GM12892 (cell line): ENCODE data around the gene INPP5K.

ENCODE experiments used
- DNase-seq: peaks from one replicate; pipeline ENCODE4 v3.0.0; 2011; ENCODE audit not compliant: insufficient read length
- FAIRE-seq: peaks from 2 replicates; lab custom pipeline; 2011; peaks lifted over from hg19 to GRCh38; lab: Jason Lieb, UNC
- POLR2A ChIP-seq: IDR thresholded peaks from 2 replicates; pipeline ENCODE4 v1.6.1; 2011; ENCODE audit warnings: low read depth, low read length, control low read depth
- POLR2AphosphoS5 ChIP-seq: IDR thresholded peaks from 2 replicates; pipeline ENCODE4 v1.6.1; 2011; ENCODE audit warnings: low read depth, low read length, control low read depth
- TAF1 ChIP-seq: IDR thresholded peaks from 2 replicates; pipeline ENCODE4 v1.6.1; 2011; ENCODE audit warnings: low read depth, mild to moderate bottlenecking, control low read depth, low read length, borderline replicate concordance

Gene INPP5K

DNA sequence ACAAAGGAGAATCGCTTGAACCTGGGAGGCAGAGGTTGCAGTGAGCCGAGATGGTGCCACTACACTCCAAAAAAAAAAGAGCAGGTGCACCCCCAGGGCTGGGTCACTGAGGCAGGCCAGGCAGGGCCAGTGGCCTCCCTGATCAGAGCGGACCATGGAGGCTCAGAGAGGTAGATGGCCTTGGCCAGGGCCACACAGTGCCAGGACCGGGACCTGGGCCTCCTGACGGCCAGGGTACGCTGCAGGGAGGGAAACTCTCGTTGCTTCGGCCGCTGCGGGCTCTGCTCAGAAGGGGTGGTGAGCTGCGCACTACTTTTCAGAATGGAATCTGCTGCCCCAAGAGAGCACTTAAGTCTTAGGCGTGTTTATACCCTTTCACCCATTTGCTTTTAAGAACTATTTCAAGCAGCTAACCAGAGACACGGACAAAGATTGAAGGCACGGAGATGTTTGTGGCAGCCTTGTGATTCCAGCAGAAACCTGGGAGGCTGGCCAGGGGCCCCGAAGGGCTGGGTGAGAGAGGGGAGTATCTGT is 41.0 kb downstream of the INPP5K start:
- TF ChIP-seq POLR2AphosphoS5, result no peak
- TF ChIP-seq POLR2A, result no peak
- TF ChIP-seq TAF1, result no peak
- FAIRE-seq (peak; percentile 27), DNase-seq (no peak)

DNA sequence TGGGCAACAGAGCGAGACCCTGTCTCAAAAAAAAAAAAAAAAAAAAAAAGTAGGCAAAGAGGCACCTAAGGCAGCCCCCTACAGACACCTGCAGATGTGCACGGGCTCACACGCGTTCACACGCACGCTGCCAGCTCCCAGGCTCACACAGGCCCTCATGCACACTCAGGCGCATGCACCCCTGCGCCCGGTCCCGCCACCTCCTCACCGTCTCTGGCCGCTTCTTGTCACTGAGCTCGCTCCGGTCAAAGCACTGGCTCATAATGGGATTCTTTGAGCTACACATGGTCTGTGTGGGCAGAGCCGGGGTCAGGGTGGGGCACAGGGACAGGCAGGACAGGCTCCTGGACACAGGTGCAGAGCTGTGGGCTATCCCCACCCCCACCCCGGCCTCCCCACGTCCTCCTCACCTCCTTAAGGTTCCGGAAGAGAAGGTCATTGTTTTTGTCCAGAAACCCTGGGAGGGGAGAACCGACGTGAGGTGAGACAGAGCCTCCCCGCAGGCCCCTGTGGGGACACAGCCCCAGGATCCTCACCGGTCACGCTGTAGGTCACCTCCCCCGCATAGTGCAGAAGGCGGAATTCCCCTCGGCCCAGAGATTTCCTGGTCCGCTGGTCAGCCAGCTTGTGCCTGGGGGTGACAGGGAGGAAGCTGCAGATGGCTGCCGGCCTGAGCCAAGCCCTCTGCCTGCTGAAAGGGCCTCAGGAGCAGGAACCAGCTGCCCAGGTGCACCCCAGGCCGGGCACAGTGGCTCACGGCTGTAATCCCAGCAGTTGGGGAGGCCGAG is 41.8 kb downstream of the INPP5K start:
- TF ChIP-seq POLR2A (peak; percentile 62; the same call in 1 of the 2 replicates), TAF1 (no peak), POLR2AphosphoS5 (peak; percentile 69; the same call in 1 of the 2 replicates)
- FAIRE-seq (peak; percentile 98), DNase-seq (peak; percentile 84)

DNA sequence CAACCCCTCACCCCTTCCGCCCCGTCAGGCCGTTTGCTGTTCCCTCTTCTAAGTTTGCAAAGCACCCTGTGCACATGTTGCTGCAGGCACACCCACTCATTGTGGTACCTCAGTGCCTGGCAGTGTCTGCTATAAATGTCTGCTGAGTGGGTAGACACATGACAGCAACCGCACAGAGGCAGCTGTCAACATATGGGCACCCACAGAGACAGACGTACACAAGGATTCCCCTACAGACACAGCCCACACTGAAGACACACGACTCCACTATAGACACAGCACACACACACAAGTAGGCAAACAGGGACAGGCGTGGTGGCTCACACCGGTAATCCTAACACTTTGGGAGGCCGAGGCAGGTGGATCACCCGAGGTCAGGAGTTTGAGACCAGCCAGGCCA is 42.6 kb downstream of the INPP5K start:
- FAIRE-seq, result peak; percentile 88
- DNase-seq, result no peak
- TF ChIP-seq POLR2A (no peak), TAF1 (no peak), POLR2AphosphoS5 (no peak)

DNA sequence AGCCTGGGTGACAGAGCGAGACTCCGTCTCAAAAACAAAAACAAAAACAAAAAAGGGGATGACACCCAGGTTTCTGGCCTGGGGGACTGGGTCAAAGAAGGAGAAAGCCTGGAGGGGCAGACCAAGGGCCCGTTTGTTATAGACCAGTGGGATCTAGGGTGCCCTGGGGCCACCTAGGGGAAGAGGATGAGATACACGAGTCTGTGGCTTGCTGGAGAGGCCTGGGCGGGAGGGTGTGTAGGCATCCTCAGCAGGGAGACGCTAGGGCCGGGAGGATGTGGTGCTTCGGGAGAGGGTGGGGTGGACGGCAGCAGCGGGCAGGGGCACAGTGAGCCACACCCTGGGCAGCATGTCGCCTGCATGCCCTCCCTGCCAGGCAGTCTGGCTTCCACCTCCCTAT is 43.2 kb downstream of the INPP5K start:
- no peak for FAIRE-seq
- TF ChIP-seq POLR2AphosphoS5 (no peak), POLR2A (no peak), TAF1 (no peak)
- no peak for DNase-seq

DNA sequence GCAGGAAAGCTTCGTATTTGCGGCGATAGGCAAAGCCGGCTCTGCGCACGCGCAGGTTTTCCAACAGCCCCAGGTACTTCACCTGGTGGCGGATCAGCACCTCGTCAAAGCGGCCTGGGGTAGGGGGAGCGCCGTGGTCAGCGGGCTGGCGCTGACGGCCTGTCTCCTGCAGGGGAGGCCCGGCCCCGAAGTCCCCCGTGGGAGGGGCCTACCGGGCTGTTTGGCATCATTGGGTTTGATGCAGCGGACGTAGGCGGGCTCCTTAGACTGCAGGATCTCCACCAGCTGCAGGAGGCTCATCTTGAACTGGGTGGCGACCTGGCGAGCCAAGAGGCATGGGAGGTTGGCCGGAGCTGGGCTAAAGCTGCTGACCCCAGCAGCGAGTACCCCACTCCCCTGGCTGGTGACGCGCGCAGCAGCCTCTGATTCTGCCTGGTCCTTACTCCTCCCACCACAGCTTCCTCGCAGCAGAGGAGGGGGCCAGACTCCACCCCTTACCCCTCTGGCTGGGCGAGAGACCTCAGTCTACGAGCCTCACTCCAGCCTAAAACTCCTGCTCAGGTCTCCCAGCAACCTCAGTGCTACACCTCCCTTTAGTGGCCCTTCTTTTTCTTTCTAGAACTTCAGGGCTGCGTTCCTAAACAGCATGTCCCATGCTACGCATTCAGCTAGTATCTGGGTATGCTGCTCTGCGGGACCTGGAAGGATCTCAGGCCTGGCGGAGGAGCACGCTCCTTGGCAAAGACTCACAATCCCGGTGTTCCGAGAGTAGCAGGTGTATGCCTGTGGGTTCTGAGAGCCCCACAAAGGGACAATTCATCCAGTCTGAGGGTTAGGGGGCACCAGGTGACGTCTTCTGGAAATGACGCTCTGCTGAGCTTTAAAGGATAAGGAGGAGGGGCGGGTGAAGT is 44.2 kb downstream of the INPP5K start:
- no peak for TF ChIP-seq POLR2AphosphoS5
- no peak for TF ChIP-seq POLR2A
- TF ChIP-seq TAF1, result no peak
- FAIRE-seq, result no peak
- DNase-seq, result no peak

DNA sequence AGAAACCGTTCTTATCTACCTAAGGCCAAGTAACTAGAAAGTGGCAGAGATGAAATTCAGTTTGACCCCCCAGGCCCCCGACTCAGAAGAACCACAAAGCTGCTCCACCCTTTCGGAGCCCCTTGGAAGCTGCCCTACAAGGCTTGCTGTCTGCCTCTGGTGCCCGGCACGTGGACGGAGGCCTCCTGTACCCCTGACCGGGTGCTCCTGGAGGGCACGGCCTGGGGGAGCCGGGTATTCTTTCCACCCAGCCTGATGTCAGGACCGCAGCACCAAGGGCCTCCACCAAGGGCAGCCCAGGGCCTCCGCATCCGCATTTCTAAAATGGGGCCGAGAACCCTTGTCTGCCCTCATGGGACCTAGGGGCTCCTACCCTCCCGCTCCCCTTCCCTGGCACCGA is 44.9 kb downstream of the INPP5K start:
- DNase-seq (no peak), FAIRE-seq (no peak)
- no peak for TF ChIP-seq TAF1
- TF ChIP-seq POLR2AphosphoS5, result no peak
- TF ChIP-seq POLR2A, result no peak

DNA sequence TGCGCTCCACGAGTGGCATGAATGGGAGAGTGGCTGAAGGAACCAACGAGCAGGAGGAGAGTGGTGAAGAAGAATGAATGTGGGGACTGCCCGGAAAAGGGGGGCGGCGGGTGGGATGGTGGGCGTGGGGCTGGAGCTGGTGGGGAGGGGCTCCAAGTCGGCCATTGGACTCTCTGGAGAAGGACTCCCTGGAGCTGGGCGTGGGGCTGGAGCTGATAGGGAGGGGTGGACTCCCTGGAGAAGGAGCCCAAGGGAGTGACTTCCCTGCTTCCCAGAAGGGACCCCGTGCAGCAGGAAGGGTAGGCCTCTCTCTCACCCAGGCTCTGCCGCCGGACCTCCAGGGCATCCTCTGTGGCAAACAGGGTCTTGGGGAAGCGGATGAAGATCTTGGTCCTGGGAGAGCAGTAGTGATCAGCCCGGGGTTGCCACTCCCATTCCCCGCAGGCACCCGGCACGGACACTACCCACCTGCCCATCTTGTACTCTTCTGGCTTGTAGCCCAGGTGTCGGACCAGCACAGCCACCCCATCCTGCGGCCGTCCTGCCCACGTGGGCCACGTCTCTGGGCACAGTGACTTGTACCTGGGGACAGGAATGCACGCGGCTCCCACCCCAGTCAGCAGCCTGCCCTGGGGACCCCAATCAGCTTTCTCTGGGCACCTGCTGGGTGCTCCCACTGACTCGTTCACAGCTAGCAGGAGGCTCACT is 45.5 kb downstream of the INPP5K start:
- DNase-seq (no peak), FAIRE-seq (no peak)
- TF ChIP-seq TAF1, result no peak
- no peak for TF ChIP-seq POLR2A
- TF ChIP-seq POLR2AphosphoS5, result no peak

DNA sequence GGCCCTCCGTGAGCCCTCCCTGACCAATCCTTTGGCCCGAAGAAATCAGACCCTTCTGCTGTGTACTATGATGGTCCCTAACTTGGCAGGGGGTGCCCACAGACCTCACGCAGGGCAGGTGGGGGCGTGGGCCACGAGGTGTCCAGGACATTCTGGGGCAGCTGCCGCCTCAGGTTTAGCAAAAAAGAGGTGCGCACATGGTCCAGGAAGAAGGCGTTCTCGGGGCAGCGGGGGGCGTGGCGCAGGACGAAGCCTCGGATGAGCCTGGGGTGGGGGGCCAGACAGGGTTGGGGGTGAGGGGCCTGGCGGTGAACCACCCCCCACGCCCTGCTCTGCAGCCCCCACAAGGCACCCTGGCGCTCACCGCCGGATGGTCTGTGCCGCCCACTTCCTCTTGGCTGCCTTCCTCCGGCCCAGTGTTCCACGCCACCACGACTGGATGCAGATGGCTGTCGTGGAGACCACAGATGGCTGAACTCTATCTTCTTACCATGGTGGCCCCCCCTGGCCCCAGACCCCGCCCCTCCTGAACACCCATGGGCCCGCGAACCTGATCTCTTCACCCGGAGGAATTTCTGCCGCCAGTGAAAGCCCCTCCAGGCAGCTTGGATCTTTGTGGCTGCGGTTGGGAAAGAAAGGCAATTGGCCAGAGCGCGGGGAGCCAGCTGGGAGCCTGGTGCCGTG is 46.2 kb downstream of the INPP5K start:
- DNase-seq (no peak), FAIRE-seq (no peak)
- TF ChIP-seq TAF1 (no peak), POLR2AphosphoS5 (no peak), POLR2A (no peak)

DNA sequence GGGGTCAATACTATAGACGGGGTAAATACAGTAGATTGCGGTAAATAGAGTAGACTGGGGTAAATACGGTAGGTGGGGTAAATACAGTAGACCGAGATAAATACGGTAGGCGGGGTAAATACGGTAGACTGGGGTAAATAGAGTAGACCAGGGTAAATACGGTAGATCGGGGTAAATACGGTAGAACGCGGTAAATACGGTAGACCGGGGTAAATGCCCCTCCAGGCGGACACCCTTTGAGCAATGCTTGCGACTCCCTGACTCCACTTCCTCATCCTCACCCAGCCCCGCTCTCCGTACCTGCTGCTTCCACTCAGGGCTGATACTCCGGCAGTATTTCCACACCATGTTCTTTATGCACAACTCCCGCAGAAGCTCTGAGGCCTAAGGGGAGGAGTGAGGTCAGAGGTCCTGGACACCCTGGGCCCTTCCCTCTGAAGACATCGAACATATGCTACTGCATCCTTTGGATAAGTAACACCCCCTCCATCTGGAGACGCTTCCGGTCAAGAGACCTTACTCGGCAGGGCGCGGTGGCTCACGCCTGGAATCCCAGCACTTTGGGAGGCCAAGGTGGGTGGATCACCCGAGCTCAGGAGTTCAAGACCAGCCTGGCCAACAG is 47.1 kb downstream of the INPP5K start:
- FAIRE-seq (no peak), DNase-seq (no peak)
- TF ChIP-seq POLR2AphosphoS5 (no peak), POLR2A (no peak), TAF1 (no peak)

DNA sequence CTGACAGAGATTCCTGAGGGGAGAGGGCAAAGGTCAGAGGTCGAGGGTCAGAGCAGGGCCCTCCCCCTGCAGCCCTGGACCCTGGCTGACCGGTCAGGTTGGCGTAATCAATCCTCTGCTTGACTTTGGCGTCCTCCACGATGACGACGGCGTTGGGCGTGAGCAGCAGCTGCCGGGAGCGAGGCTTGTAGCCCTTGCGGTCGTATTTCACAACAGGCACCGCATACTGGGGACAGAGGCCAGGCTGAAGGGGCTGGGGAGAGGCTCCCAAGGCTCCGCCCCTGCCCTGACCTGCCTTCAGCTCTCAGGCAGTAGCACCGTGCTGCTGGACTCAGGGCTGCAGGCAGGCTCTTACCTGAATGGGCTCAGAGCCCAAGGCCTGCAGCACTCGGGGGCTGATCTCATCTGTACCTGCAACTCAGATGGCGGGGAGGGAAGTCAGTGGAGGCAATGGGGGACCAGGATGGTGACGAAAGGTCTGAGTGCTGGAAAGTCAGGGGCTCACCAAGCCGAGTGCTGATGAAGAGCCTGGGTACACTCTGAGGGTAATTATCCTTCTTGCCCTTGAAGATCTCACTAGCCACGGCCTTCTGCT is 48.4 kb downstream of the INPP5K start:
- no peak for TF ChIP-seq POLR2A
- TF ChIP-seq TAF1, result no peak
- TF ChIP-seq POLR2AphosphoS5, result no peak
- FAIRE-seq (no peak), DNase-seq (no peak)
